ENCODE data around the gene DSCAML1. TPM values are rescaled to one million over a fixed set of nuclear protein-coding genes. Genes with fewer than 3 reads are reported as not detected.
A peak's percentile ranks its signal among the peaks of the same experiment; 100 is the strongest.

DSCAML1 gene
- total and polyA plus RNA-seq, 2 of the 8 experiments (the other 6 are each of a cell fraction or from before 2014, with no cell fraction given) = 0.19 to 0.24 TPM

GRCh38 chr11:117584056-117584830, 212.8 kb downstream of the DSCAML1 start:
- peak overlapping the region in 1 of 4 experiments; percentile 29; a peak in 1 of 8 replicates for H3K4me3 ChIP-seq (ENCODE audit: extremely low read depth in 1 of 4, insufficient read depth in 2 of 4, low read depth in 3 of 4, low read length in 4 of 4)
- FAIRE-seq (peak; percentile 13), DNase-seq (ENCODE audit: low read depth in 1 of 2, low spot score in 2 of 2) (no peak)
- no peak overlapping the region; the same call in 1 of the 2 replicates for H3K18ac ChIP-seq (ENCODE audit: extremely low read depth, low read length)
- 84% methylated on average over 9 of the region's 9 CpGs; no CpG with 5 or more reads in 1 of the 2 experiments for WGBS, 2 experiments (ENCODE audit: extremely low coverage in 1 of 2, insufficient coverage in 1 of 2, insufficient read length in 1 of 2, insufficient replicate concordance in 2 of 2, low coverage in 1 of 2, low lambda C conversion rate in 2 of 2, missing lambda C conversion rate in 1 of 2)
- H4K5ac ChIP-seq (ENCODE audit: insufficient read length, low read depth, low read length) = no peak overlapping the region
- no peak overlapping the region for H2BK5ac ChIP-seq (ENCODE audit: low read depth, low read length)
- H3K9ac ChIP-seq (replicated peaks in 1 of 4; ENCODE audit: extremely low read depth in 1 of 4, low read depth in 3 of 4, low read length in 3 of 4) = no peak overlapping the region
- CTCF ChIA-PET (ENCODE audit: partially characterized antibody) = interaction anchor here (0.6 to 2.9 kb wide), 13 partner anchors 18 to 557 kb away, joined by 3 to 11 read pairs (median 4); no protein-coding TSS in a partner anchor
- no peak overlapping the region for H4K8ac ChIP-seq (ENCODE audit: extremely low read depth, insufficient read depth, low read length)
- TF ChIP-seq TCF12 (IDR thresholded peaks at IDR 0.05; ENCODE audit: low read depth, low read length) = no peak
- no peak overlapping the region for H3K14ac ChIP-seq (ENCODE audit: insufficient read length)
- H3K56ac ChIP-seq (replicated peaks; ENCODE audit: insufficient read length, low read depth, low read length) = no peak overlapping the region
- H3K23ac ChIP-seq (ENCODE audit: insufficient read length) = no peak overlapping the region
- no peak overlapping the region for H2BK15ac ChIP-seq (ENCODE audit: low read length)
- peak overlapping the region; percentile 41 to 69; a peak in 3 of 4 replicates for H3K4me2 ChIP-seq (ENCODE audit: insufficient read depth in 1 of 2, low read depth in 2 of 2, low read length in 2 of 2)
- no peak overlapping the region for H4K91ac ChIP-seq (replicated peaks; ENCODE audit: insufficient read length, low read length)
- no peak overlapping the region for H3K4ac ChIP-seq (replicated peaks; ENCODE audit: insufficient read length, low read depth, low read length)
- no peak overlapping the region for H2AK5ac ChIP-seq (ENCODE audit: low read depth, low read length)
- H3K4me1 ChIP-seq (replicated peaks in 1 of 4; ENCODE audit: control insufficient read depth in 3 of 4, insufficient read depth in 4 of 4, low read length in 3 of 4) = peaks cover 11 to 25% (median 13%) of the 10 kb centered on the region in 4 experiments
- H2BK120ac ChIP-seq (replicated peaks; ENCODE audit: low read depth, low read length) = no peak overlapping the region
- H3K79me2 ChIP-seq (ENCODE audit: control insufficient read depth in 1 of 2, insufficient read depth in 2 of 2, low read length in 2 of 2) = no peaks in the 10 kb centered on the region
- no peaks in the 10 kb centered on the region for H4K20me1 ChIP-seq (replicated peaks in 1 of 2; ENCODE audit: control insufficient read depth in 1 of 2, insufficient read depth in 2 of 2, low read length in 2 of 2)
- H3K79me1 ChIP-seq (ENCODE audit: low read depth, low read length) = no peaks in the 10 kb centered on the region; the same call in 1 of the 2 replicates
- no peak overlapping the region for H2BK20ac ChIP-seq (ENCODE audit: low read length)
- H3K27me3 ChIP-seq (replicated peaks in 1 of 4; ENCODE audit: control insufficient read depth in 3 of 4, extremely low read depth in 1 of 4, insufficient read depth in 3 of 4, low read length in 3 of 4) = peaks cover 0 to 3% (median 3%) of the 10 kb centered on the region in 4 experiments; a peak in 1 of 7 replicates
- no peak overlapping the region for H3K27ac ChIP-seq (ENCODE audit: low read depth, low read length)
- no peak overlapping the region for H2AFZ ChIP-seq (ENCODE audit: low read length)
- H3K9me3 ChIP-seq (ENCODE audit: insufficient read depth in 2 of 2, low read depth in 1 of 2, low read length in 1 of 2) = no peaks in the 10 kb centered on the region
- no peak overlapping the region for H2BK12ac ChIP-seq (ENCODE audit: low read depth, low read length)
- POLR2A ChIA-PET (ENCODE audit: partially characterized antibody) = interaction anchor here (1.1 kb wide), 1 partner anchor 75 kb away, joined by 3 read pairs; no protein-coding TSS in a partner anchor
- H3K23me2 ChIP-seq (ENCODE audit: low read depth, low read length) = no peaks in the 10 kb centered on the region
- no peaks in the 10 kb centered on the region for H3K36me3 ChIP-seq (ENCODE audit: control insufficient read depth in 2 of 4, insufficient read depth in 4 of 4, low read length in 3 of 4)

All from H1 (cell line).